GM13977 (cell line): ENCODE data around the gene CLNK.

Experiments
- DNase-seq: peaks from one replicate; pipeline ENCODE4 v3.0.0; 2012; ENCODE audit warnings: low spot score
- CTCF ChIP-seq: IDR thresholded peaks from 2 replicates; pipeline ENCODE4 v1.5.1; 2012; ENCODE audit warnings: mild to moderate bottlenecking, control low read depth; ENCODE audit not compliant: insufficient read depth; ENCODE audit errors: extremely low read depth, missing control alignments
- in situ Hi-C: fragments of 300-500 bp; cut with MboI; formaldehyde crosslinking; loops from one replicate; pipeline ENCODE4 v1.12.0; 2022; ENCODE audit warnings: low sequenced_read_pairs, low pct_unique_long_range_greater_than_20kb, mixed read lengths, inconsistent platforms; ENCODE audit not compliant: unreplicated experiment

CLNK gene

GRCh38 chr4:10605746-10606482, 78.7 kb downstream of the CLNK start:
- no peak for TF ChIP-seq CTCF
- in situ Hi-C loops = no loop called here
- no peak for DNase-seq

DNA sequence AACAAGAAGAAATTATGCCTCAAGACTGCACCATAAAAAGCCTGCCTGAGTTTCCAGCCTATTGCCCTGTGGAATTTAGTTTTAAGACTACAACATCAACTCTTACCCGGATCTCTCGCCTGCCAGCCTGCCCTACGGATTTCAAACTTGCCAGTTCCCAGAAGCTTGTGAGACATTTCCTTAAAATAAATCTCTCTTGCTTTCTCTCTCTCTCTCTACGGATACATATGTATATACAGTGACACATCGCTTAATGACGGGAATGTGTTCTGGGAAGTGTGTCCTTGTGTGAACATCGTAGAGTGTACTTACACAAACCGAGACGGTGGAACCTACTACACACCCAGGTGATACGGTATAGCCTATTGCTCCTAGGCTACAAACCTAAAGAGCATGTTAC, 79.5 kb downstream of the CLNK start:
- DNase-seq = no peak
- in situ Hi-C loops = no loop called here
- TF ChIP-seq CTCF = no peak

GRCh38 chr4:10599574-10599973, 85.0 kb downstream of the CLNK start:
- TF ChIP-seq CTCF = no peak
- DNase-seq = no peak

GRCh38 chr4:10598829-10599228, 85.7 kb downstream of the CLNK start:
- no peak for DNase-seq
- TF ChIP-seq CTCF = no peak
- in situ Hi-C loops = no loop called here

More at GRCh38 chr4:10599574-10599973, 85.0 kb downstream of the CLNK start:
- in situ Hi-C loops = no loop called here

DNA sequence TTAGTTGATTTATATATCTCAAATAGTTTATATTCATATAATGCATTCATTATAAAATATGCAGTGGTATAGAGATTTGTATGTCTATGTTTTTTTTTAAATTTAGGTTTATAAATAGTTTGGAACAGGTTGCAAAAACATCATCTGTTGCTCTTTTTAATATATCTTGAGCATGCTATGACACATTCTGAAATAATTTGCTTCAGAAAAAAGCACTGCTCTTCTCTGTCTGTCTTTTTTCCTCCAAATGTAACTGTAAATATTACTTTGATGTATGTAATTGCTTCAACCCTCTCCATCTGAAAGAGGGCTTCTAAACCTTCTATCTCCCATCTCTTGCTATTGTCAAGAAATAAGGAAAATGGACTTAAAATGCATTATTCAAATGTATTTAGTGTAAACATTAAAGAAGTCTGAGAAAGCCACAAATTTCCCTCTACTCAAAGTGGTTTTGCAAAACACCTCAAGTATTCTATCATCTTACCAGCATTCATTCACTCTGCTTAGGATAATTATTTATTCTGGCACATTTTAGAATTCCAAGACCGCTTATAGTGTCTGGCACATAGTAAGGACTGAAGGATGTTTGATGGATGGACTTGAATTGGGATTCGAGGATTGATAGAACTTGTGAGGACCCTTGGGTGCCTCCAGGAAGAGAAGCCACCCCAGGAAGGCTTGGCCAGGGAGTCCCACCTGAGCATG, 87.8 kb downstream of the CLNK start:
- no peak for DNase-seq
- TF ChIP-seq CTCF = no peak
- in situ Hi-C loops = no loop called here

DNA sequence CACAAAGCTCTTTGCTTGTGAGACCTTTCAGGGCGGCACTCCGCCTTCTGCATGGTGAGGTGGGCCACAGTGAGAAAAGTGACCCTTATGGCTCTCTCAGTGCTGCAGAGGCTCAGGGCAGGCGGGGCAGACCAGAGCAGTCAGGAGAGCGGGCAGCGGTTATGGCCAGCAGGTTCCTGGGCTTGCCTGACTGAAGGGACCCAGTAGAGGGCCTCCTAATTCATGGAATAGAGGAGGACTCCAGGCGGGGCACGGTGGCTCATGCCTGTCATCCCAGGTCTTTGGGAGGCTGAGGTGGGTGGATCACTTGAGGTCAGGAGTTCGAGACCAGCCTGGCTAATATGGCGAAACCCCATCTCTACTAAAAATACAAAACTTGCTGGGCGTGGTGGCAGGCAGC, 91.4 kb downstream of the CLNK start:
- in situ Hi-C loops = no loop called here
- DNase-seq = no peak
- no peak for TF ChIP-seq CTCF
